GM23338 (cell line): ENCODE data around the gene LRRN4CL. TPM values are rescaled to one million over a fixed set of nuclear protein-coding genes. Genes with fewer than 3 reads are reported as not detected.
A peak's percentile ranks its signal among the peaks of the same experiment; 100 is the strongest.

Experiments
- ATAC-seq: fragments of 200-7000 bp; cut with Tn5 transposase; 3 replicates; pipeline ENCODE4 v1.9.1; 2020
- DNase-seq: peaks from one replicate; pipeline ENCODE4 v3.0.0-alpha.2; 2015; ENCODE audit warnings: low spot score
- H2AFZ ChIP-seq: fragments of 200-600 bp; sonication (generic); 2 replicates; pipeline ENCODE4 v1.8.0; 2016; ENCODE audit warnings: antibody characterized with exemption, mild to moderate bottlenecking, moderate library complexity
- H3F3A ChIP-seq: fragments of 200-600 bp; sonication (generic); replicated peaks from 2 replicates; pipeline ENCODE4 v1.8.0; 2017; ENCODE audit warnings: antibody characterized with exemption, mixed run types, low read depth
- H3K27ac ChIP-seq: fragments of 200-600 bp; sonication (generic); 2 replicates; pipeline ENCODE4 v1.6.1; 2016; ENCODE audit warnings: low read depth
- H3K27me3 ChIP-seq: fragments of 200-600 bp; sonication (generic); 2 replicates; pipeline ENCODE4 v1.8.0; 2016; ENCODE audit warnings: mild to moderate bottlenecking, mixed run types, moderate library complexity; ENCODE audit not compliant: insufficient read depth
- H3K36me3 ChIP-seq: fragments of 200-600 bp; sonication (generic); 2 replicates; pipeline ENCODE4 v1.8.0; 2016; ENCODE audit warnings: mild to moderate bottlenecking; ENCODE audit not compliant: insufficient read depth
- H3K4me1 ChIP-seq: fragments of 200-600 bp; sonication (generic); 2 replicates; pipeline ENCODE4 v1.8.0; 2016; ENCODE audit warnings: mild to moderate bottlenecking, moderate library complexity; ENCODE audit not compliant: insufficient read depth
- H3K4me2 ChIP-seq: fragments of 200-600 bp; sonication (generic); 2 replicates; pipeline ENCODE4 v1.7.1; 2017; ENCODE audit warnings: mixed run types
- H3K4me3 ChIP-seq: fragments of 200-600 bp; sonication (generic); 2 replicates; pipeline ENCODE4 v1.6.1; 2016; ENCODE audit warnings: mixed run types
- H3K79me2 ChIP-seq: fragments of 200-600 bp; sonication (generic); replicated peaks from 2 replicates; pipeline ENCODE4 v1.8.0; 2017; ENCODE audit warnings: mild to moderate bottlenecking; ENCODE audit not compliant: insufficient read depth
- H3K9me2 ChIP-seq: fragments of 200-600 bp; sonication (generic); 2 replicates; pipeline ENCODE4 v1.8.0; 2017; ENCODE audit not compliant: insufficient read depth
- H4K20me1 ChIP-seq: fragments of 200-600 bp; sonication (generic); replicated peaks from 2 replicates; pipeline ENCODE4 v1.8.0; 2017; ENCODE audit warnings: mild to moderate bottlenecking; ENCODE audit not compliant: insufficient read depth
- H3K27ac Mint-ChIP-seq: 2 replicates; pipeline ENCODE4 v1.8.0; 2020; ENCODE audit warnings: inconsistent platforms, mild to moderate bottlenecking, moderate library complexity, mixed read lengths
- H3K27me3 Mint-ChIP-seq: 3 replicates; pipeline ENCODE4 v1.8.0; 2022; ENCODE audit warnings: low read depth, mild to moderate bottlenecking, moderate library complexity, mixed read lengths, inconsistent platforms; ENCODE audit not compliant: insufficient read depth, poor library complexity
- H3K36me3 Mint-ChIP-seq: 3 replicates; pipeline ENCODE4 v1.8.0; 2021; ENCODE audit warnings: low read depth, mild to moderate bottlenecking, inconsistent platforms, moderate library complexity, mixed read lengths
- H3K4me1 Mint-ChIP-seq: 3 replicates; pipeline ENCODE4 v1.8.0; 2020; ENCODE audit warnings: mild to moderate bottlenecking, inconsistent platforms, mixed read lengths
- H3K4me3 Mint-ChIP-seq: 3 replicates; pipeline ENCODE4 v1.8.0; 2021; ENCODE audit warnings: moderate library complexity, mild to moderate bottlenecking, inconsistent platforms, mixed read lengths
- H3K9me3 Mint-ChIP-seq: 3 replicates; pipeline ENCODE4 v1.8.0; 2020; ENCODE audit warnings: moderate library complexity, mild to moderate bottlenecking, inconsistent platforms, mixed read lengths
- CREB1 ChIP-seq: fragments of 250-450 bp; sonication (Bioruptor Pico); IDR thresholded peaks from 2 replicates; pipeline ENCODE4 v1.5.0; 2020; ENCODE audit warnings: low read depth, mild to moderate bottlenecking, moderate library complexity
- CTCF ChIP-seq, 2 experiments: fragments of 200-600 bp in 1 of 2; sonication (generic) in 1 of 2; conservative IDR thresholded peaks; 2 replicates each; pipeline versions ENCODE4 v1.5.1 to v1.6.1; 2016 to 2017; ENCODE audit warnings: antibody characterized with exemption in 2 of 2, low read depth in 2 of 2, mild to moderate bottlenecking in 2 of 2, moderate library complexity in 1 of 2
- ETS1 ChIP-seq: IDR thresholded peaks from 2 replicates; pipeline ENCODE4 v1.6.1; 2016; ENCODE audit warnings: antibody characterized with exemption
- EZH2phosphoT487 ChIP-seq: fragments of 200-600 bp; sonication (generic); IDR thresholded peaks from one replicate; pipeline ENCODE4 v1.8.1; 2018; ENCODE audit warnings: antibody characterized with exemption; ENCODE audit not compliant: unreplicated experiment
- NANOG ChIP-seq: IDR thresholded peaks from 2 replicates; pipeline ENCODE4 v1.6.1; 2016; ENCODE audit warnings: antibody characterized with exemption, borderline replicate concordance
- POLR2AphosphoS5 ChIP-seq: IDR thresholded peaks from 2 replicates; pipeline ENCODE4 v1.6.1; 2016; ENCODE audit warnings: antibody characterized with exemption, low read depth
- STAT1 ChIP-seq: IDR thresholded peaks from one replicate; pipeline ENCODE4 v1.6.1; 2016; ENCODE audit warnings: antibody characterized with exemption; ENCODE audit not compliant: unreplicated experiment
- ZNF114 ChIP-seq: fragments of 250-450 bp; sonication (Bioruptor Pico); IDR thresholded peaks from 2 replicates; pipeline ENCODE4 v1.5.0; 2020; ENCODE audit warnings: mild to moderate bottlenecking, moderate library complexity
- ZNF331 ChIP-seq: fragments of 250-450 bp; sonication (Bioruptor Pico); IDR thresholded peaks from 2 replicates; pipeline ENCODE4 v1.5.0; 2020; ENCODE audit warnings: low read depth, mild to moderate bottlenecking, moderate library complexity
- ZNF462 ChIP-seq: fragments of 250-450 bp; sonication (Bioruptor Pico); IDR thresholded peaks from 2 replicates; pipeline ENCODE4 v1.5.0; 2020; ENCODE audit warnings: mild to moderate bottlenecking, moderate library complexity
- polyA plus RNA-seq: library from polyadenylated mRNA; unstranded; fragments of >200 nt; fragmentation: Nextera tagmentation; extraction: Ambion mirVana; gene quantifications from 2 replicates; pipeline ENCODE4 v1.2.1, GENCODE V29; 2016
- total RNA-seq: library from RNA; depleted of rRNA; stranded (reverse); fragments of >200 nt; shearing (Covaris generic); gene quantifications from 2 replicates; pipeline ENCODE4 v1.2.3, GENCODE V29; 2014

The LRRN4CL gene
- total and polyA plus RNA-seq, 2 experiments from 2014 or later: 0.08 to 0.21 TPM

GRCh38 chr11:62710001-62710345, 20.6 kb upstream of the LRRN4CL start:
- no peak for TF ChIP-seq ZNF462 (CRISPR knock-in tag)
- no peak for TF ChIP-seq NANOG
- H3K4me1 ChIP-seq: peaks cover 31% of the 10 kb centered on the region
- Mint-ChIP-seq H3K36me3 (peaks cover 51% of the 10 kb centered on the region), H3K27me3 (peaks cover 26% of the 10 kb centered on the region), H3K27ac (peak overlapping the region; percentile 99), H3K4me1 (peaks cover 56% of the 10 kb centered on the region), H3K4me3 (peak overlapping the region; percentile 92), H3K9me3 (no peaks in the 10 kb centered on the region)
- H3K79me2 ChIP-seq: peaks cover 3% of the 10 kb centered on the region
- peak overlapping the region; percentile 82 for H3K4me3 ChIP-seq
- DNase-seq (no peak), ATAC-seq (peak; percentile 0)
- H3K27ac ChIP-seq: peak overlapping the region; percentile 100
- H4K20me1 ChIP-seq: no peaks in the 10 kb centered on the region; the same call in none of the 2 replicates
- H2AFZ ChIP-seq: peak overlapping the region; percentile 74; the same call in 1 of the 2 replicates
- no peaks in the 10 kb centered on the region for H3K27me3 ChIP-seq
- peaks cover 35% of the 10 kb centered on the region for H3K36me3 ChIP-seq
- H3K9me2 ChIP-seq: no peaks in the 10 kb centered on the region
- peaks cover 64% of the 10 kb centered on the region for H3F3A ChIP-seq
- peak overlapping the region; percentile 95 for H3K4me2 ChIP-seq

GRCh38 chr11:62709247-62710000, 20.1 kb upstream of the LRRN4CL start:
- Mint-ChIP-seq H3K9me3 (no peaks in the 10 kb centered on the region), H3K4me3 (peak overlapping the region; percentile 92), H3K36me3 (peaks cover 51% of the 10 kb centered on the region), H3K4me1 (peaks cover 52% of the 10 kb centered on the region), H3K27me3 (peaks cover 27% of the 10 kb centered on the region), H3K27ac (peak overlapping the region; percentile 99)
- Histone ChIP-seq H3K36me3 (peaks cover 31% of the 10 kb centered on the region), H4K20me1 (no peaks in the 10 kb centered on the region; the same call in none of the 2 replicates), H2AFZ (peak overlapping the region; percentile 93), H3K27me3 (no peaks in the 10 kb centered on the region), H3K4me1 (peaks cover 31% of the 10 kb centered on the region), H3K27ac (peak overlapping the region; percentile 100), H3K4me2 (peak overlapping the region; percentile 95), H3K9me2 (no peaks in the 10 kb centered on the region), H3F3A (peaks cover 67% of the 10 kb centered on the region), H3K79me2 (peaks cover 8% of the 10 kb centered on the region), H3K4me3 (peak overlapping the region; percentile 82)
- ATAC-seq (peak; percentile 54), DNase-seq (peak; percentile 100)
- TF ChIP-seq POLR2AphosphoS5: peak; percentile 66
- TF ChIP-seq ETS1: peak; percentile 89
- TF ChIP-seq ZNF331 (CRISPR knock-in tag): no peak
- peak; percentile 95 for TF ChIP-seq ZNF114 (CRISPR knock-in tag)
- no peak for TF ChIP-seq CTCF (conservative IDR thresholded peaks at IDR 0.05; ENCODE audit: low read depth in 2 of 2)
- no peak for TF ChIP-seq STAT1
- peak; percentile 83 for TF ChIP-seq CREB1 (CRISPR knock-in tag)
- no peak for TF ChIP-seq EZH2phosphoT487
